Skeletal muscle satellite cell (primary cell): ENCODE data around the gene ARHGAP12.
"Not testable (repeated sequence)": the region's sequence is repeated elsewhere in the genome, so short reads cannot be mapped to it uniquely, and the experiment has no call there.

ENCODE experiments used
- H3K27me3 ChIP-seq: 2 replicates; pipeline ENCODE4 v1.7.0; 2013; ENCODE audit warnings: low read length; ENCODE audit not compliant: control insufficient read depth, insufficient read depth
- H3K36me3 ChIP-seq: 2 replicates; pipeline ENCODE4 v1.7.0; 2013; ENCODE audit warnings: mild to moderate bottlenecking, control low read depth, low read length; ENCODE audit not compliant: insufficient read depth
- H3K4me1 ChIP-seq: 2 replicates; pipeline ENCODE4 v1.7.0; 2013; ENCODE audit warnings: low read length; ENCODE audit not compliant: control insufficient read depth, insufficient read depth
- H3K4me2 ChIP-seq: 2 replicates; pipeline ENCODE4 v1.7.0; 2013; ENCODE audit warnings: mild to moderate bottlenecking, low read length
- H3K4me3 ChIP-seq: 2 replicates; pipeline ENCODE4 v1.7.0; 2013; ENCODE audit warnings: low read length
- H3K9ac ChIP-seq: 2 replicates; pipeline ENCODE4 v1.7.0; 2013; ENCODE audit warnings: mild to moderate bottlenecking, low read depth, low read length, moderate library complexity
- H3K9me3 ChIP-seq: replicated peaks from 2 replicates; pipeline ENCODE4 v1.7.0; 2013; ENCODE audit warnings: mild to moderate bottlenecking, control low read depth, low read length

ARHGAP12 gene

GRCh38 chr10:31895722-31896121, 32.9 kb downstream of the ARHGAP12 start:
- H3K4me2 ChIP-seq, H3K9me3 ChIP-seq, H3K36me3 ChIP-seq, H3K4me3 ChIP-seq, H3K9ac ChIP-seq, H3K27me3 ChIP-seq: not testable (repeated sequence)
- H3K4me1 ChIP-seq: peaks cover 19% of the 10 kb centered on the region

DNA sequence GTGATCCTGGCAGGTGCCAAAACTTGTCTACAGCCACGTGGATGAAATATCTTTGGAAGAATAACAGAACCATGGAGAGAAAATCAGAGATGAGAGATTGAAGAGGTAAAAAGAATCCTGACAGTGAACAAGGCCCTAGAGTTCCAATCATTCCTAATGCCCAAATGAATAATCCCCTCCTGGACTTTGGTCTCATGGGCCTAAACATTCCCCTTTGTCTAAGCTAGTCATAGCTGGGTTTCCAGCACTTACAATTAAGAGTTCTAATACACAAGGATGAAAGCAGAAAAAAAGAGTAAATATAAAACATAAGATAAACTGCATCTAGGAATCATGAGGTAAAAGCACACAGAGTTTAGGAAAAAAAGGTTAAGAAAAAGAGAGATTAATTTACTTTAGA, 40.2 kb downstream of the ARHGAP12 start:
- peaks cover 13% of the 10 kb centered on the region for H3K4me1 ChIP-seq

GRCh38 chr10:31887850-31888249, 40.8 kb downstream of the ARHGAP12 start:
- Histone ChIP-seq H3K9ac (no peak overlapping the region), H3K36me3 (no peaks in the 10 kb centered on the region), H3K4me3 (no peak overlapping the region), H3K4me2 (no peak overlapping the region), H3K9me3 (no peaks in the 10 kb centered on the region), H3K27me3 (no peaks in the 10 kb centered on the region), H3K4me1 (peaks cover 13% of the 10 kb centered on the region)

More for the DNA sequence above, 40.2 kb downstream of the ARHGAP12 start:
- Histone ChIP-seq H3K9me3 (no peaks in the 10 kb centered on the region), H3K36me3 (no peaks in the 10 kb centered on the region), H3K4me3 (no peak overlapping the region), H3K27me3 (no peaks in the 10 kb centered on the region), H3K9ac (no peak overlapping the region), H3K4me2 (no peak overlapping the region)

- Histone ChIP-seq H3K4me3 (no peak overlapping the region), H3K27me3 (no peaks in the 10 kb centered on the region), H3K9me3 (no peaks in the 10 kb centered on the region), H3K4me2 (no peak overlapping the region), H3K36me3 (no peaks in the 10 kb centered on the region), H3K4me1 (peaks cover 13% of the 10 kb centered on the region), H3K9ac (no peak overlapping the region)
Observed at GRCh38 chr10:31886885-31887284, 41.7 kb downstream of the ARHGAP12 start.

DNA sequence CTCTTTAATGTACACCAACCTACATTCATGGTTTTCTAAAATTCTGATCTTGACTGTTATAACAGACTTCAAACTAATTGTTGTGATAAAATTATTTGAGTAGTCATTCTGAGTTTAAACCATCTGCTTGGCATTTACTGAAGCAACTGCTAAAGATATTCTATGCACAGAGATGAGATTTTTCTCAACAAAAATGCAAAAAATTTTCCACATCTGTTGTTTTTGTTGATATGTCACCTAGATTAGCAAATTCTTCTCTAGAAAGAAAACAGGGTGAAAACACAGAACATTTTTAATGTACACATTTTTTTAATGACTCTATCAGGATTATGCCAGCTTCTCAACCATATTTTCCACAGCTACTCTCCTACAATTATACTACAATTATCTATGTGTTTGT, 42.7 kb downstream of the ARHGAP12 start:
- H3K36me3 ChIP-seq: no peaks in the 10 kb centered on the region
- H3K9me3 ChIP-seq: no peaks in the 10 kb centered on the region

GRCh38 chr10:31884386-31884785, 44.2 kb downstream of the ARHGAP12 start:
- no peaks in the 10 kb centered on the region for H3K27me3 ChIP-seq
- no peaks in the 10 kb centered on the region for H3K9me3 ChIP-seq
- no peaks in the 10 kb centered on the region for H3K36me3 ChIP-seq
- no peak overlapping the region for H3K4me2 ChIP-seq
- peaks cover 13% of the 10 kb centered on the region for H3K4me1 ChIP-seq
- H3K9ac ChIP-seq: no peak overlapping the region
- no peak overlapping the region for H3K4me3 ChIP-seq

More for the DNA sequence above, 42.7 kb downstream of the ARHGAP12 start:
- no peak overlapping the region for H3K9ac ChIP-seq
- no peaks in the 10 kb centered on the region for H3K27me3 ChIP-seq
- H3K4me3 ChIP-seq: no peak overlapping the region
- H3K4me2 ChIP-seq: no peak overlapping the region
- peaks cover 13% of the 10 kb centered on the region for H3K4me1 ChIP-seq

DNA sequence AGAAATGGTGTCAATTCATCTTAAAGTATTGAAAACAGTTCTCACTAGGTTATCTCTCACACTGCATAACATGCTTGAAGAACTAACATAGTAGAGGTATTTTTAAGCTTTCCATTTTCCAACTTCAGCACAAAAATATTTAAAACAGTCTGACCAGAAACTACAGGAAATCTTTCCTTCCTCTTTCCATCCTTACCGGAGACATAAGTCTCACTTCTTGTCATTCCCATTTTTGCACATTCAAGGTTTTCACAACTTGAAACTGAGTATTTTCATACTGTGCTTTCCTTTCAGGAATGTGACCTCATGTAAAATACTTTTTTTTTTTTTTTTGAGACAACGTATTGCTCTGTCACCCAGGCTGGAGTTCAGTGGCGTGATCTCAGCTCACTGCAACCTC, 45.2 kb downstream of the ARHGAP12 start:
- H3K27me3 ChIP-seq: no peaks in the 10 kb centered on the region
- no peaks in the 10 kb centered on the region for H3K9me3 ChIP-seq
- no peaks in the 10 kb centered on the region for H3K36me3 ChIP-seq
- no peak overlapping the region for H3K9ac ChIP-seq
- H3K4me2 ChIP-seq: no peak overlapping the region
- no peak overlapping the region for H3K4me3 ChIP-seq
- peaks cover 13% of the 10 kb centered on the region for H3K4me1 ChIP-seq

DNA sequence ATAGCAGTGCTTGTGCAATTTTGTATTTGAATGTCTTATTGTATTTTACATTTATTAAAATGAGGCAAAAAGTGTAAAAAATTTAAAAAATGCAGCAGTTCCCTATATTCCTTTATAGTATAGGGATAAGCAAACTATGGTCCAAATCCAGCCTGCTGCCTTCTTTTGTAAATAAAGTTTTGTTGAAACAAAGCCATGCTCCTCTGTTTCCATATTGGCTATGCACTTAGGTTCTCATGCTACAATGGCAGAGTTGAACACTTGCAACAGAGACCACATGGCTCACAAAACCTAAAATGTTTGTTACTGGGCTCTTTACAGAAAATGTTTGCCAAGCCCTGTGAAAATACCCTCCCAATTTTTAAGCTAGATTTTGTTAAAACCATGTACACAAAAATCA, 50.1 kb downstream of the ARHGAP12 start:
- Histone ChIP-seq H3K9ac (no peak overlapping the region), H3K4me1 (no peaks in the 10 kb centered on the region), H3K9me3 (no peaks in the 10 kb centered on the region), H3K4me2 (no peak overlapping the region), H3K4me3 (no peak overlapping the region), H3K27me3 (no peaks in the 10 kb centered on the region), H3K36me3 (no peaks in the 10 kb centered on the region)

- H3K27me3 ChIP-seq: no peaks in the 10 kb centered on the region
- no peak overlapping the region for H3K4me3 ChIP-seq
- peaks cover 1% of the 10 kb centered on the region for H3K4me1 ChIP-seq
- no peak overlapping the region for H3K4me2 ChIP-seq
- H3K9ac ChIP-seq: no peak overlapping the region
- H3K9me3 ChIP-seq: no peaks in the 10 kb centered on the region
- H3K36me3 ChIP-seq: no peaks in the 10 kb centered on the region
Observed at GRCh38 chr10:31876652-31877352, 51.8 kb downstream of the ARHGAP12 start.

DNA sequence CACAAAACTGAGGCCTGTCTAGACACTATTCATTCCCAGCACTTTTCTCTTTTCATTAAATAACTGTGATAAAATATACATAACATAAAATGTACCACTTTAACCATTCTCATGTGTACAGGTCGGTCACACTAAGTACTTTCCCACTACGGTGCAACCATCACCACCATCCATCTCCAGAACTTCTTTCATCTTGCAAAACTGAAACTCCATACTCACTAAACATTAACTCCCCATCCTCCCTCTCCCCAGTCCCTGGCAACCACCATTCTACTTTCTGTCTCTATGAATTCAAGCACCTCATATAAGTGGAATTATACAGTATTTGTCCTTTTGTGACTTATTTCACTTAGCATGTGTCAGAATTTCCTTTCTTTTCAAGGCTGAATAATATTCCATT, 53.0 kb downstream of the ARHGAP12 start:
- no peak overlapping the region for H3K4me3 ChIP-seq
- peaks cover 7% of the 10 kb centered on the region for H3K4me1 ChIP-seq
- no peaks in the 10 kb centered on the region for H3K36me3 ChIP-seq
- H3K4me2 ChIP-seq: no peak overlapping the region
- H3K27me3 ChIP-seq: no peaks in the 10 kb centered on the region
- H3K9ac ChIP-seq: no peak overlapping the region
- H3K9me3 ChIP-seq: no peaks in the 10 kb centered on the region

DNA sequence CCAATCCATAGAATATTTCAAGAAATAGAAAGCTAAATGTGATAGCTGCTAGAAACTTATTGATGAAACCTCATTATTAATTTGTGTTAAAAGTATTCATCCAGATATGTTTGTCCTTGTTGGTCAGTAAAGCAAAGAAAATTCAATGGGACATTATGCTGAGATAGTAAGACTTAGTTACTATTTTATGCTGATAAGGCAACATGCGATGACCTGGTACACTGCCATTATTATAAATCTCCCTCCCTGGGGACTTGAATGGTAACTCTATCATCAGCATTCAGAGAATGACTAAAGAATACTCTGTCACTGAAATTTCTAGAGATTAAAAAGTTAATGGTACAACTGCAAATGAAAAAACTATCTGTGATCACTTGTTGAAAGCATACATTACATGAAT, 54.9 kb downstream of the ARHGAP12 start:
- Histone ChIP-seq H3K4me1 (peaks cover 7% of the 10 kb centered on the region), H3K4me2 (no peak overlapping the region), H3K27me3 (no peaks in the 10 kb centered on the region), H3K36me3 (no peaks in the 10 kb centered on the region), H3K9ac (no peak overlapping the region), H3K9me3 (no peaks in the 10 kb centered on the region), H3K4me3 (no peak overlapping the region)

DNA sequence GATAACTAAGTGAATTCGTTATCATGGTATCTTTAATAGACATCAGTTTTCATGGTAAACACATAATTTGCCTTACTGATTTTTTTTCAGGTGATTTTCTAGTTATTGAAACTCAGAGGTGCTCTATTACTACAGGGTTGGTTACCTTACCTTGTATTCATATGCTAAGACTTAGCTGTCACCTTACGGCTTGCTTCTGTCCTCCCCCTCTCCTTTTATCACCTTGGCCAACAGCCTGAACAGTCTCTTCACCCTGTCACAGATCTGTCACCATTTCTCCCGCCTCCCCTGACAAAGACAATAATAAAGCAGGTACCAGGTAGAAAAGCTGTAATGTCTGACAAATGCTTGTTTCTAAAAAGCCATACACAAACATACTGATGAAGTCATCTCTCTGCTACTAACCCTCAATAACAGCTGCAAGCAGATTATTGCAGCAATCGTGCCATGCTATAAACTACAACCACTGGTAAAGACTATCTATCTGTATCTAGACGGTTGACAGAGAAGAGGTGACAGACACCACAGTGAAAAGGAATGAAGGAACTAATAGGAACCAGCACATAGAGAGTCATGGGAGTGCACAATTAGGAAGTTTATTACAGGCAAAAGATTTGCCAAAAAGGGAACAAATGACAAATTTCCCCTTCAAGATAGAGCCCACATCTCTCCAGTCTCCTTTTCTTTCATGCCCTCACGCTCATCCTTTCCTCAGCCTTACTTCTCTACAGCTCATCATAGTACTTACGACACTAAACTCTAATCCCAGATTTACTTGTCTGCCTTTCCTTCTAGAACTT, 57.2 kb downstream of the ARHGAP12 start:
- H3K9ac ChIP-seq: no peak overlapping the region
- no peaks in the 10 kb centered on the region for H3K36me3 ChIP-seq
- no peaks in the 10 kb centered on the region for H3K9me3 ChIP-seq
- no peaks in the 10 kb centered on the region for H3K27me3 ChIP-seq
- H3K4me1 ChIP-seq: peaks cover 7% of the 10 kb centered on the region
- H3K4me3 ChIP-seq: no peak overlapping the region
- no peak overlapping the region for H3K4me2 ChIP-seq
